ENCODE data around the gene SCAMP4. TPM values are rescaled to one million over a fixed set of nuclear protein-coding genes. Genes with fewer than 3 reads are reported as not detected.

Gene SCAMP4
- total and polyA plus RNA-seq, 2 of the 13 experiments (the other 11 are each of a cell fraction or from before 2014, with no cell fraction given) = 10.7 to 13.7 TPM

DNA sequence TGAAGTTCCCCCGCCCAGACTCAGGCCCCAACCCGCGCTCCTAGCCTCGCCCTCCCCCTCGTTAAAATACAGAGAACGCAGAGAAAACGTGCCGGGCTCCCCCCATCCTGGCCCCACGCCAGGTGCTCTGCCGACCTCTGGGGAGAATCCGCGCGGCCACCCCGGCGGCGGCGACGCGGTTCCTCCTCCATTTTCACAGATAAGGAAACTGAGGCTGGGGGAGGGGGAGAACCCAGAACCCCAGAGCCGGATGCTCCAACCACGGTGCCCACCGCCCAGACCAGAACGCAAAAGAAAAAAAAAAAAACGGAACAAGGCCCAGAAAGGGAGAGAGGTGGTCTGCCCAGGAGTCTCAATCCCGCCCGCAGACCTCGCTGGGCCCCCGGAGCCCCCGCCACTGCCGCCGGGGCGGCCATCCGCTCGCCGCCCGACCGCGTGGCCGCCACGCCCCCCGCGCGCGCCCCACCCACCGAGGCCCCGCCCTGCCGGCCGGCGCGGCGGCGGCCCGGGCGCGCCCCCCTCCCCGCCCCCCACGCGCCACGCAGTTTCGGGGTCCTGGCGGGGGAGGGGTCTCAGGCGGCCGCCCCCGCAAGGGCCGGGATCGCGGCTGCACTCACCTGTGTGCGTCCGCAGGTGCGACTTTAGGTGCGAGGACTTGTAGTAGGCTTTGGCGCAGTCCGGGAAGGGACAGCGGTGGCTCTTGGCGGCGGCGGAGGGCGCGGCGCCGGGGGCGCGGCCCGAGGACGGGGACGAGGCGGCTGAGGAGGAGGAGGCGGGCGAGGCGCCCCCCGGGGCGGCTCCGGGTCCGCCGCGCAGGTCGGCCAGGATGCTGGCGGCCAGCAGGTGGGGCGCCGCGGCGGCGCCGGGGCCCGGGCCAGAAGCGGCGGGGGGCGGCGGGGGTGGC is 42.5 kb upstream of the SCAMP4 start:
- peak overlapping the region; percentile 80 for H3K27ac ChIP-seq (ENCODE audit: extremely low read length, insufficient read depth, low read length)
- no peaks in the 10 kb centered on the region for H3K36me3 ChIP-seq (replicated peaks in 1 of 2; ENCODE audit: control insufficient read depth in 1 of 2, insufficient read depth in 2 of 2, low read length in 2 of 2)
- H3K4me2 ChIP-seq (ENCODE audit: low read depth, low read length) = peak overlapping the region; percentile 81
- intact Hi-C loops (cut with micrococcal nuclease; ENCODE audit: unreplicated experiment) = no loop called here
- BruUV-seq (replicated peaks) = no TSS peak
- POLR2A ChIA-PET = no interaction called here
- DNase-seq (ENCODE audit: low spot score) (no peak), ATAC-seq (no peak), FAIRE-seq (no peak)
- in situ Hi-C loops (cut with HindIII; ENCODE audit: extremely low pct_ligation_motif_present, low pct_unique_long_range_greater_than_20kb) = no loop called here
- no peak overlapping the region for H2AFZ ChIP-seq (ENCODE audit: low read length)
- peak overlapping the region; percentile 89 to 95 (median 91) for H3K4me3 ChIP-seq (replicated peaks in 1 of 3; ENCODE audit: insufficient read depth in 1 of 3, low read depth in 2 of 3, low read length in 3 of 3)
- H4K20me1 ChIP-seq (ENCODE audit: insufficient read depth, low read length) = peaks cover 34% of the 10 kb centered on the region
- H3K9ac ChIP-seq (ENCODE audit: insufficient read depth, low read depth, low read length) = peak overlapping the region; percentile 84
- H3K27me3 ChIP-seq (ENCODE audit: control insufficient read depth in 1 of 2, insufficient read depth in 2 of 2, low read length in 2 of 2) = no peaks in the 10 kb centered on the region; a peak in 1 of 5 replicates
- 2% methylated on average over 37 of the region's 109 CpGs for WGBS (ENCODE audit: low lambda C conversion rate)
- CTCF ChIA-PET (ENCODE audit: low intra/inter-chr PET ratio, low total read pairs) = no interaction called here
- peaks cover 50% of the 10 kb centered on the region for H3K79me2 ChIP-seq (ENCODE audit: insufficient read depth, low read length)
- no peaks in the 10 kb centered on the region for H3K9me3 ChIP-seq (ENCODE audit: low read length)
- H3K4me1 ChIP-seq (ENCODE audit: insufficient read depth, low read length) = peaks cover 64% of the 10 kb centered on the region
- TF ChIP-seq ZNF607 (CRISPR knock-in tag; IDR thresholded peaks at IDR 0.05; ENCODE audit: borderline replicate concordance) (0 out of 2 replicates have a peak, but pooled peaks have one; percentile 3), MTA3 (CRISPR knock-in tag; IDR thresholded peaks at IDR 0.05) (no peak), ZNF839 (CRISPR knock-in tag; IDR thresholded peaks at IDR 0.05; ENCODE audit: borderline replicate concordance) (no peak), ZNF549 (CRISPR knock-in tag; IDR thresholded peaks at IDR 0.05) (no peak), ZNF382 (CRISPR knock-in tag; IDR thresholded peaks at IDR 0.05; ENCODE audit: borderline replicate concordance) (no peak), BRCA1 (CRISPR knock-in tag; IDR thresholded peaks at IDR 0.05) (no peak), JUN (CRISPR knock-in tag; IDR thresholded peaks at IDR 0.05) (no peak), NFYB (CRISPR knock-in tag; IDR thresholded peaks at IDR 0.05) (no peak), ZNF468 (CRISPR knock-in tag; IDR thresholded peaks at IDR 0.05) (no peak), THYN1 (CRISPR knock-in tag; IDR thresholded peaks at IDR 0.05; ENCODE audit: borderline replicate concordance, low read depth) (no peak), CENPT (CRISPR knock-in tag; IDR thresholded peaks at IDR 0.05; ENCODE audit: low read depth) (no peak), ZC3H13 (CRISPR knock-in tag; IDR thresholded peaks at IDR 0.05) (0 out of 2 replicates have a peak, but pooled peaks have one; percentile 4), MTA1 (CRISPR knock-in tag; IDR thresholded peaks at IDR 0.05; ENCODE audit: borderline replicate concordance) (no peak), ZBTB8A (CRISPR knock-in tag; IDR thresholded peaks at IDR 0.05; ENCODE audit: borderline replicate concordance, low read depth) (no peak)
- TF ChIP-seq, protein P1, sequence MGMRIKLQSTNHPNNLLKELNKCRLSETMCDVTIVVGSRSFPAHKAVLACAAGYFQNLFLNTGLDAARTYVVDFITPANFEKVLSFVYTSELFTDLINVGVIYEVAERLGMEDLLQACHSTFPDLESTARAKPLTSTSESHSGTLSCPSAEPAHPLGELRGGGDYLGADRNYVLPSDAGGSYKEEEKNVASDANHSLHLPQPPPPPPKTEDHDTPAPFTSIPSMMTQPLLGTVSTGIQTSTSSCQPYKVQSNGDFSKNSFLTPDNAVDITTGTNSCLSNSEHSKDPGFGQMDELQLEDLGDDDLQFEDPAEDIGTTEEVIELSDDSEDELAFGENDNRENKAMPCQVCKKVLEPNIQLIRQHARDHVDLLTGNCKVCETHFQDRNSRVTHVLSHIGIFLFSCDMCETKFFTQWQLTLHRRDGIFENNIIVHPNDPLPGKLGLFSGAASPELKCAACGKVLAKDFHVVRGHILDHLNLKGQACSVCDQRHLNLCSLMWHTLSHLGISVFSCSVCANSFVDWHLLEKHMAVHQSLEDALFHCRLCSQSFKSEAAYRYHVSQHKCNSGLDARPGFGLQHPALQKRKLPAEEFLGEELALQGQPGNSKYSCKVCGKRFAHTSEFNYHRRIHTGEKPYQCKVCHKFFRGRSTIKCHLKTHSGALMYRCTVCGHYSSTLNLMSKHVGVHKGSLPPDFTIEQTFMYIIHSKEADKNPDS (CRISPR knock-in tag; IDR thresholded peaks at IDR 0.05) = no peak
- TF ChIP-seq, protein P2, sequence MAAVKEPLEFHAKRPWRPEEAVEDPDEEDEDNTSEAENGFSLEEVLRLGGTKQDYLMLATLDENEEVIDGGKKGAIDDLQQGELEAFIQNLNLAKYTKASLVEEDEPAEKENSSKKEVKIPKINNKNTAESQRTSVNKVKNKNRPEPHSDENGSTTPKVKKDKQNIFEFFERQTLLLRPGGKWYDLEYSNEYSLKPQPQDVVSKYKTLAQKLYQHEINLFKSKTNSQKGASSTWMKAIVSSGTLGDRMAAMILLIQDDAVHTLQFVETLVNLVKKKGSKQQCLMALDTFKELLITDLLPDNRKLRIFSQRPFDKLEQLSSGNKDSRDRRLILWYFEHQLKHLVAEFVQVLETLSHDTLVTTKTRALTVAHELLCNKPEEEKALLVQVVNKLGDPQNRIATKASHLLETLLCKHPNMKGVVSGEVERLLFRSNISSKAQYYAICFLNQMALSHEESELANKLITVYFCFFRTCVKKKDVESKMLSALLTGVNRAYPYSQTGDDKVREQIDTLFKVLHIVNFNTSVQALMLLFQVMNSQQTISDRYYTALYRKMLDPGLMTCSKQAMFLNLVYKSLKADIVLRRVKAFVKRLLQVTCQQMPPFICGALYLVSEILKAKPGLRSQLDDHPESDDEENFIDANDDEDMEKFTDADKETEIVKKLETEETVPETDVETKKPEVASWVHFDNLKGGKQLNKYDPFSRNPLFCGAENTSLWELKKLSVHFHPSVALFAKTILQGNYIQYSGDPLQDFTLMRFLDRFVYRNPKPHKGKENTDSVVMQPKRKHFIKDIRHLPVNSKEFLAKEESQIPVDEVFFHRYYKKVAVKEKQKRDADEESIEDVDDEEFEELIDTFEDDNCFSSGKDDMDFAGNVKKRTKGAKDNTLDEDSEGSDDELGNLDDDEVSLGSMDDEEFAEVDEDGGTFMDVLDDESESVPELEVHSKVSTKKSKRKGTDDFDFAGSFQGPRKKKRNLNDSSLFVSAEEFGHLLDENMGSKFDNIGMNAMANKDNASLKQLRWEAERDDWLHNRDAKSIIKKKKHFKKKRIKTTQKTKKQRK (IDR thresholded peaks at IDR 0.05; ENCODE audit: low read length) = no peak

Measured in HepG2 (cell line).